Spleen (tissue), 11 donors: Measurements from ENCODE around the gene CABLES1. TPM values are rescaled to one million over a fixed set of nuclear protein-coding genes. Genes with fewer than 3 reads are reported as not detected.
A peak's percentile ranks its signal among the peaks of the same experiment; 100 is the strongest.

Experiments
- DNase-seq: peaks from one replicate; pipeline ENCODE4 v3.0.0-alpha.2; 2020
- H3K27ac ChIP-seq, 8 donors: fragments of 200-600 bp; sonication (generic) in 7 of 8; 1 replicate in 4 of 8; 2 replicates in 4 of 8; pipeline versions ENCODE4 v1.5.0 to v1.8.0; 2016 to 2021; ENCODE audit warnings: inconsistent platforms in 4 of 8, mild to moderate bottlenecking in 4 of 8, moderate library complexity in 1 of 8
- H3K27me3 ChIP-seq, 7 donors: fragments of 200-600 bp; sonication (generic) in 6 of 7; replicated peaks in 1 of 7; 1 replicate in 4 of 7; 2 replicates in 3 of 7; pipeline versions ENCODE4 v1.5.0 to v1.8.0; 2016 to 2021; ENCODE audit warnings: inconsistent platforms in 3 of 7, mild to moderate bottlenecking in 1 of 7
- H3K36me3 ChIP-seq, 6 donors: fragments of 200-600 bp; sonication (generic) in 5 of 6; 1 replicate in 4 of 6; 2 replicates in 2 of 6; pipeline versions ENCODE4 v1.5.0 to v1.8.0; 2016 to 2021; ENCODE audit warnings: inconsistent platforms in 2 of 6
- H3K4me1 ChIP-seq, 6 donors: fragments of 200-600 bp; sonication (generic) in 5 of 6; 1 replicate in 3 of 6; 2 replicates in 3 of 6; pipeline versions ENCODE4 v1.5.0 to v1.8.0; 2016 to 2021; ENCODE audit warnings: inconsistent platforms in 3 of 6
- H3K4me3 ChIP-seq, 8 donors: fragments of 200-600 bp; sonication (generic) in 7 of 8; 1 replicate in 4 of 8; 2 replicates in 4 of 8; pipeline versions ENCODE4 v1.5.0 to v1.8.0; 2016 to 2021; ENCODE audit warnings: inconsistent platforms in 4 of 8, mild to moderate bottlenecking in 4 of 8, moderate library complexity in 2 of 8
- H3K9me3 ChIP-seq, 8 donors: fragments of 200-600 bp; sonication (generic) in 7 of 8; 1 replicate in 4 of 8; 2 replicates in 4 of 8; pipeline versions ENCODE4 v1.5.0 to v1.8.0; 2016 to 2021; ENCODE audit warnings: inconsistent platforms in 4 of 8
- CTCF ChIP-seq, 11 experiments: fragments of 200-600 bp in 7 of 11; fragments of 450-650 bp in 4 of 11; sonication (generic) in 4 of 11; IDR thresholded peaks in 8 of 11; conservative IDR thresholded peaks in 3 of 11; 1 replicate in 7 of 11; 2 replicates in 4 of 11; pipeline versions ENCODE4 v1.4.0 to v1.8.0; 2016 to 2021; ENCODE audit warnings: antibody characterized with exemption in 11 of 11, inconsistent platforms in 4 of 11, mild to moderate bottlenecking in 1 of 11
- POLR2A ChIP-seq, 3 donors: fragments of 450-650 bp; IDR thresholded peaks; one replicate each; pipeline ENCODE4 v1.5.1; 2017; ENCODE audit warnings: antibody characterized with exemption in 3 of 3, mild to moderate bottlenecking in 1 of 3
- POLR2AphosphoS5 ChIP-seq, 3 donors: sonication (generic); formaldehyde crosslinking; IDR thresholded peaks; one replicate each; pipeline ENCODE4 v1.5.1; 2017; ENCODE audit warnings: antibody characterized with exemption in 3 of 3
- WGBS, 5 donors: extraction: QIAGEN DNeasy Blood & Tissue Kit in 3 of 5; methylation state at CpG; one replicate each; pipeline versions ENCODE4 v1.1.5 to v1.1.7; 2013 to 2018; 5-methylcytosine and 5-hydroxymethylcytosine counted together
- intact Hi-C: fragments of 100-400 bp; cut with DNase I; formaldehyde crosslinking; loops from one replicate; pipeline ENCODE4 v1.15.0; 2023; ENCODE audit warnings: low total_unique reads
- polyA plus RNA-seq, 3 donors: library from polyadenylated mRNA; stranded (reverse); fragments of 200-250 nt; gene quantifications; one replicate each; pipeline ENCODE4 v1.2.1, GENCODE V29; 2013
- total RNA-seq, 7 donors: library from RNA; depleted of rRNA in 3 of 7; stranded (reverse); fragments of >200 nt in 3 of 7; fragmentation: NEBNext Ultra II Directional in 4 of 7; extraction: Animal tissue kit (Norgen Biotek cat#: 25700) in 4 of 7; gene quantifications; one replicate each; pipeline versions ENCODE4 v1.1.0 to v1.2.1, GENCODE V29; 2016 to 2021
- donor health status: healthy with polysubstance abuse.
- donor health status: DM: no; HTN: no; CAD: no; lungs with moderate emphysema.
- donor health status: DM: no; HTN: no; CAD: no.
- donor health status: Bipolar disorder and iron deficiency.
- donor health status: healthy.
- donor health status: DM: no; HTN: no; CAD: no.
- donor health status: DM: yes; HTN: yes; CAD: no.

CABLES1 gene
- total and polyA plus RNA-seq, 10 donors: 1.7 to 18.7 (median 6.0) TPM

GRCh38 chr18:23238152-23238531 lies 102.9 kb downstream of the CABLES1 start:
- peak overlapping the region; percentile 57 to 85 (median 71) for H3K27ac ChIP-seq
- H3K9me3 ChIP-seq: no peaks in the 10 kb centered on the region
- DNase-seq: no peak
- no peaks in the 10 kb centered on the region for H3K36me3 ChIP-seq
- intact Hi-C loops: no loop called here
- no peaks in the 10 kb centered on the region for H3K27me3 ChIP-seq
- WGBS, 5 donors: 46 to 56% (median 51%) methylated on average over 7 of the region's 7 CpGs
- peak overlapping the region in 7 of 8 donors; percentile 1 to 59 (median 15) for H3K4me3 ChIP-seq
- H3K4me1 ChIP-seq: peaks cover 14 to 34% (median 20%) of the 10 kb centered on the region in 6 donors
- TF ChIP-seq POLR2AphosphoS5 (IDR thresholded peaks at IDR 0.05) (no peak), POLR2A (IDR thresholded peaks at IDR 0.05) (no peak), CTCF (IDR thresholded peaks at IDR 0.05 in 8 of 11, conservative IDR thresholded peaks at IDR 0.05 in 3 of 11) (no peak)

- no peak overlapping the region for H3K4me3 ChIP-seq
- DNase-seq: no peak
- no peaks in the 10 kb centered on the region for H3K36me3 ChIP-seq
- H3K9me3 ChIP-seq: no peaks in the 10 kb centered on the region
- peak overlapping the region; percentile 57 to 85 (median 71) for H3K27ac ChIP-seq
- no peaks in the 10 kb centered on the region for H3K27me3 ChIP-seq
- peaks cover 14 to 40% (median 20%) of the 10 kb centered on the region in 6 donors for H3K4me1 ChIP-seq
- WGBS, 5 donors: 83 to 90% (median 86%) methylated on average over 12 of the region's 12 CpGs
- intact Hi-C loops: no loop called here
- TF ChIP-seq POLR2AphosphoS5 (IDR thresholded peaks at IDR 0.05): no peak
- TF ChIP-seq CTCF (IDR thresholded peaks at IDR 0.05 in 8 of 11, conservative IDR thresholded peaks at IDR 0.05 in 3 of 11): no peak
- no peak for TF ChIP-seq POLR2A (IDR thresholded peaks at IDR 0.05)
Measured at GRCh38 chr18:23238651-23239349, 103.5 kb downstream of the CABLES1 start.

- Histone ChIP-seq H3K4me1 (peaks cover 14 to 44% (median 20%) of the 10 kb centered on the region in 6 donors), H3K9me3 (no peaks in the 10 kb centered on the region), H3K4me3 (no peak overlapping the region), H3K36me3 (no peaks in the 10 kb centered on the region), H3K27me3 (no peaks in the 10 kb centered on the region), H3K27ac (peak overlapping the region in 5 of 8 donors; percentile 64 to 85 (median 73))
- intact Hi-C loops: no loop called here
- no peak for TF ChIP-seq CTCF (IDR thresholded peaks at IDR 0.05 in 8 of 11, conservative IDR thresholded peaks at IDR 0.05 in 3 of 11)
- no peak for TF ChIP-seq POLR2AphosphoS5 (IDR thresholded peaks at IDR 0.05)
- TF ChIP-seq POLR2A (IDR thresholded peaks at IDR 0.05): no peak
- 81 to 94% (median 84%) methylated on average over 7 of the region's 7 CpGs for WGBS, 5 donors
- DNase-seq: no peak
Measured at GRCh38 chr18:23239350-23239692, 104.0 kb downstream of the CABLES1 start.

- TF ChIP-seq CTCF (IDR thresholded peaks at IDR 0.05 in 8 of 11, conservative IDR thresholded peaks at IDR 0.05 in 3 of 11) (no peak), POLR2A (IDR thresholded peaks at IDR 0.05) (no peak), POLR2AphosphoS5 (IDR thresholded peaks at IDR 0.05) (no peak)
- Histone ChIP-seq H3K27me3 (no peaks in the 10 kb centered on the region), H3K9me3 (no peaks in the 10 kb centered on the region), H3K36me3 (no peaks in the 10 kb centered on the region), H3K27ac (no peak overlapping the region), H3K4me1 (peaks cover 14 to 44% (median 20%) of the 10 kb centered on the region in 6 donors), H3K4me3 (no peak overlapping the region)
- no peak for DNase-seq
- intact Hi-C loops: no loop called here
- 86 to 92% (median 88%) methylated on average over 8 to 10 of the region's 10 CpGs for WGBS, 5 donors
Measured at GRCh38 chr18:23239885-23240608, 104.8 kb downstream of the CABLES1 start.
